HG02678 (cell line): ENCODE results near the gene THBS2.
"Not testable (repeated sequence)": the region's sequence is repeated elsewhere in the genome, so short reads cannot be mapped to it uniquely, and the experiment has no call there.

Experiments
- ATAC-seq: cut with Tn5 transposase; IDR thresholded peaks from one replicate; pipeline ENCODE4 v1.9.1; 2021; ENCODE audit warnings: mild to moderate bottlenecking, moderate library complexity; ENCODE audit not compliant: unreplicated experiment

The THBS2 gene

DNA sequence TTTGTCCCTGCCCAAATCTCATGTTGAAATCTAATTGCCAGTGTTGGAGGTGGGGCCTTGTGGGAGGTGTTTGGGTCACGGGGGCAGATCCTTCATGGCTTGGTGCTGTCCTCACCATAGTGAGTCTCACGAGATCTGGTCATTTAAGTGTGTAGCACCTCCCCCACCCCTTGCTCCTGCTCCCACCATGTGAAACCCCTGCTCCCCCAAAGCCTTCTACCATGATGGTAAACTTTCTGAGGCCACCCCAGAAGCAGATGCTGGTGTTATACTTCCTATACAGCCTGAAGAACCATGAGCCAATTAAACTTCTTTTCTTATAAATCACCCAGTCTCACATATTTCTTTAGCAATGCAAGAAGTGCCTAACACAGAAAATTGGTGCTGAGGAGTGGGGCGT lies 19.9 kb upstream of the THBS2 start:
- ATAC-seq, result no peak

DNA sequence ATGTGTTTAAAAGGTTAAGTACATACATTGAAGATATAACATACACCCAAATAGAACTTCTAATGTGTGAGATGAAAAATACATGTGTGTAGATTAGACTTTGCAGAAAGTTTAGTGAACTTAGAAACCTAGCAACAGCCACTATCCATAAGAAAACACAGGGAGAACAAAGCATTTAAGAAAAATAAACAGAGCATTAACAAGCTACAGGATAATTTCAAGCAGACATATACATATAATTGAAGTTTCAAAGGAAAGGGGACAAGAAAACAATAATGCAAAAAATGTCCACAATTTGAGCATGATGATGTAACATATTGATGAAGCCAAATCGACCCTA lies 18.2 kb upstream of the THBS2 start:
- no peak for ATAC-seq

DNA sequence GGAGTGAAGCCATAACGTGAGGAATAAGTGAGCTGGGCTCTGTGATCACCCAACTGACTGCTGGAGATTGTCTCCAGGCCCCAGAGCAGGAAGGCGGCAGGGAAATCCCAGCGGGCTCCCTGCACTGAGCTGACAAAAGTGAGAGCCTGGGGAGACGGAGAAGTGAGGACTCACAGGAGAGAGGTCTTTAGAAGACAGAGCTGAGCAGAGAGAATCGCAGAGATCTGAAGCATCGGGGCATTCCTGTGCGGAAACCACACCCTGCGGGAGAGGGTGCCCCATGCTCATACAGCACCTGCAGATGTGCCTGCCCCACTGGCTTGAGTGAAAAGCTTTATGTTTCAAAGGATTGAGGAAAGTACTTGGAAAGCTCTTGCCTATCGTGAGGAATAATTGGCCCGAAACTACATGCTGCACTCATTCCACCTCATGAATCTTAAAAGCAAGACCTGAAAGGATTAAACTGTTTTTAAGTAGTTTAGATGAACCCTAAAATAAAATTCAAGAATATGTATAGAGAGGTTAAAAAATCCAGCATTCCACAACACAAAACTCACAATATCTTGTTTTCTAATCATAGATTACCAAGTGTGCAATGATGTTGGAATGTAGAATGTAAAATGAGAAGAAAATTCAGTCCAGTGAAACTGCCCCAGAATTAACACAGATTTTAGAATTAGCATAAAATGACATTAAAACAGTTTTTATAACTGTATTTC lies 17.7 kb upstream of the THBS2 start:
- ATAC-seq, result no peak

DNA sequence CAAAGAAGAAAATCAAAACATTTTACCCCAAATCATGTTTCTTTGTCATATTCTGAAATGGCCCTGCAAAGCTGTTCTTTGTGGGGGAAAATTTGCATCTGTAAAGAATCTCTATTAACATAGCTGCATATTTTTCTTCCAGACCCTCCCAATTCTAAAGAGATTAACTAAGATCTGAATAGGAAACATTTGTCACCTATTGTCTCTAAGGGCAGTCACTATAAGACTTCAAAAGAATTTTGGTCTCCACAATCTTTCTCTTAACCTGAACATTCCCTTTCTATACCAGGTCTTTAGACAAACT lies 16.4 kb upstream of the THBS2 start:
- ATAC-seq, result not testable (repeated sequence)

DNA sequence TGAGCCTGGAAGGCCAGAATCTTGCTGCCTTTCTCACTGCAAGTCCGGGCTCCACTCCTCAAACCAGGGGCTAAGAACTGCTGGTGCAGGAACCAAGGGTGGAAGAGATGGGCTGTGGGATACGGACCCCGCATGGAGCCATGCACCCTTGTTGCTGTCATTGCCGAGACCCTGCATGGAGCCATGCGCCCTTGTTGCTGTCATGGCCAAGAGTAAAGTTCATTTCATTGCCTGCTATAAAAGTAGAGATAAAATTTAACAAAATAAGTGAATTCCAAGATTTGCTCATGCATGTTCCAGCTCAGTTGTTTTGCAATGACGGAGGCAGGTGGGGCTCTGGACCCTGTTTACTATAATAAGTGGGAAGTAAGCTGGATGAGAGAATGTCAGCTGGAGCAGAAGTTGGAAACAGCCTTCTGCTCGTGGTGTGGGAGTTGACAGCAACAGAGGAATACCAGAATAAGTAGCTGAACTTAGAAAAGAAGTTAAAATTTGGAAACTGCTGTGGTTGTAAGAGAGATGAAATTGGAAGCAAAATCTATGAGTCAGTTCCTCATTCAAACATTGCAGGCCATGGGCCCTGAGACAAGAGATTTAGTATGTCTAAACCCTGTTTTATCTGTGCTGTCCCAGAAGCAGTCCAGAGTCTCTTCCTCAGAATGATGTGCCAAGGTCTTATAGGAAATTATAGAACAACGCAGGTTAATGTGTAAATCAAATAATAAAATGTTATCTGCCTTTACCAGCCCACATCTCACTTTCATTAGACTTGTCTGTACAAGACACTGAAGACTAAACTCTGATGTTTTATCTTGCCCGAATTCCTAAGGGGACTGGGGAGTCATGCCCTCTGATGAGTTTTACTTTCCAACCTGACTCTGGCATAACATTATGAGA lies 15.8 kb upstream of the THBS2 start:
- no peak for ATAC-seq

DNA sequence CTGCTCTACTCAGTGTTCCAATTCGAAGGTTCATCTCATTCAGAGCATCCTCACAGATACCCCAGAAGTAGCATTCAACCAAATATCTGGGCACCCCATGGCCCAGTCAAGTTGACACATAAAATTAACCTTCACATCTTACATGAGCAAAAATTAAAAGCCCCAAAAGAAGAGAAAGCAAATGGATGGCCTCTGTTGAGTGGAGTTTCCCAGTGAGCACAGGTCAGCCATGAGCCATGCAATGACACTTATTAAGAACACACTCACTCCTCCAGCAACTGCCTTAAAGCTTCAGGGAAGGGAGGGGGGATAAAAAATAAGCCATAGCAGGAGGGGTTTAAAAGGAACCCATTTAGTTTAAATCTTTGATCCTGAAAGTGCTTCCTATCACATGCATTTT lies 14.6 kb upstream of the THBS2 start:
- no peak for ATAC-seq

DNA sequence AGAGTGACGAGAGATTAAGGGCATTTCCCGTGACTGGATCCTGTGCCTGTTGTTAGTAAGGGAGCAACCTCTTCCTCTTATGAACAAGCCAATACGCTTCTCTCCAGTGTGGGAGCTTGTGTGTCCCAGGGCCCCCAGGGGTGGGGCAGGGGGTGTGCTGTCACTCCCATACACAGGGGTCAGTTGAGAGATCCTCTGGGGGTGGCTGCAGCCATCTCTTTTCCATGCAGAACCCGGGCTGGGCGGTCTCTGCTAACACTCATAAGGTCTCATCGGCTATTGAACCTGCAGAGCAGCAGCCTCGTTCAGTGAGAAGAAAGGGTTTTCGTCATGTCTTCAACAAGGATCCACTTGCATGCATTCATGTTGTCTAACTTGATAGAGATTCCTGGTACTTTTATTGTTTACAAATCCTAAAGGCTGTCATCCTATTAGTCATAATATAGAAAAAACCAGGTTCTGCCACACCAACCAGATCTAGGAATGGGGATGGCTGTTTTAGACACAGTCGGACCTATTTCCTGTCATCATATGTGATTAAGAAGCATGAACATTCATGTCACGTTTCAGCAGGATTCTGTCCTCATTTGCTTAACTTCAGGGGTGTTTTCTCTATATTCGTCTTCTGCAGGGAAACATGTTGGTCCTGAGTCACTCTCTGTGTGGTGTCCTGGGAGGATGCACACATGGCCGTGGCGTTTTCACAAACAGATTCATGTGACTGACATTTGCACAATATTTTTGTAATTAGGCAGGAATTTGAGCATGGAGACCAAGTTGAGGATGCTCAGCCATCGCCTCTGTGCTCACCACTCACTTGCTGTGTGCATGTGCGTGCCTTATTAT lies 13.3 kb upstream of the THBS2 start:
- no peak for ATAC-seq

DNA sequence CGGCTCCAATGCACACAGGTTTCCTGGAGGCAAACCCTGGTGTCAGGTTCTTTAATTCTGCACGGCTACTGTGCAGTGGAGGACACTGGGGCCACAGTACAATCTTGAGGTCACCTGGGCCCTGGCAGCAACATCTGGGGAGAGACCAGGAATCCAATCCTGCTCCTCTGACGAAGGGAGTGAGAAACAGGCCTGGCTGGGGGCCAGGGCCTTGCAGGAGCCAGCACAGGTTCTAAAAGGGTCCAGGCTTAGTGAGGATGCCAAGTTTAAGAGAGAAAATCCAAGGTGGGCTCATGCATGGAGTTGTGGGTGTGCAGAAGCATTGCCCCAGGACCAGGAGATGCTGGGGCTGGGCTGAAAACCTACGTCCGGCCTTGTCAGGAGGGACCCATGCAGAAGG lies 12.6 kb upstream of the THBS2 start:
- ATAC-seq, result no peak

DNA sequence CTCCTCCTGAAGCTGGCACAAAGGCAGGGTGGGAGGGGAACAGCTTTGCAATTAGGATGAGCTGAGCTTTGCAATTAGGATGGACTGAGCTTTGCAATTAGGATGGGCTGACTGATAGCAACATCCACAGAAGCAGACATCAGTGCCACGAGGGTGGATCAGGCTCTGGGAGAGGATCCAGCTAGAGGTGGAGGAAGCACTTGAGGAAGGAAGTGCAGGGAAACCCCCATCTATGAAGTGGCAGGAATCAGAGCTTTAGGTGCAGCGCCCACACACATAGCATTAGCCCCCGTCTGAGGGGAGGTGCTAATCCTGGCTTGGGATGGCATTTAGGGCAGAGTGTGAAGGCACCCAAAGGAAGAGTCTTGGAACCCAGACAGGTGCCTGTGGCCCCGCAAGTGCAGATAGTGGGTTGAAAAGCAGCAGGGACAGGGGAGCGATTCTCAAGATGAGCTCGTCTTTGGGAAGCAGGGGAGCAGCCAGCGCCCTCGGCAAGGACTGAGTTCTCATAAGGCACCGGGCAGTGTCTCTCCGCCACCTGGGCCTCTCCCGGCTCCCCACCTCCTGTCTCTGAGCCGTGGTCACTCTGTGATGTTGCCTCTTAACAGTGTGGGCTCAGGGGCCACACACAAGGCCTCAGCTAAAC lies 12.0 kb upstream of the THBS2 start:
- ATAC-seq, result no peak

DNA sequence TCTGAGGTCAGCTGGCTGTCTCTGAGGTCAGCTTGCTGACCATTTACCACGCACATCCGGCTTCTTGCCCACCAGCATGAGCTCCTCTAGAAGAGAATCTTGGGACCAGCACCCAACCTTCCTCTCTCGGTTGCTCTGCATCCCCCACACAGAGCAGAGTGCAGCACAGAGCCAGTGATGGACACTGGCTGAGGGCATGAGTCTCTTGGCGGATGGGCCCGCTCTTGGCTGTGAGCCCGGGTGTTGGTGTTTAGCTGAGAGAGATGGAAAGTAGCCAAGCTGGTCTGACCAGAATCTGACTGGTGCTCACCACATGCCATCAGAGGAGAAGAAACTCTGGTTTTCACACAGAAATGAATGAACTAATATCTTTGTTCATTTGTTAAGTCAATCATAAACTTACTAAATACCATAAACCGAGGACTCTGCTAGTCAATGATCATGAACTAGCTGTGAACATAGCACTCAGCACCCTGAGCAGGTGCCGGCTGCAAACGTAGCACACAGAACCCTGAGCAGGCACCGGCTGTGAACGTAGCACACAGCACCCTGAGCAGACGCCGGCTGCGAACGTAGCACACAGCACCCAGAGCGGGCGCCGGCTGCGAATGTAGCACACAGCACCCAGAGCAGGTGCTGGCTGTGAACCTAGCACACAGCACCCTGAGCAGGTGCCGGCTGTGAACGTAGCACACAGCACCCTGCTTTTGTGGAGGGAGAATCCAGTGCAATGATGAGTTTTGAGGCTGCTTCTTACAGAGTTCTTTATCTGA lies 10.4 kb upstream of the THBS2 start:
- ATAC-seq, result no peak

DNA sequence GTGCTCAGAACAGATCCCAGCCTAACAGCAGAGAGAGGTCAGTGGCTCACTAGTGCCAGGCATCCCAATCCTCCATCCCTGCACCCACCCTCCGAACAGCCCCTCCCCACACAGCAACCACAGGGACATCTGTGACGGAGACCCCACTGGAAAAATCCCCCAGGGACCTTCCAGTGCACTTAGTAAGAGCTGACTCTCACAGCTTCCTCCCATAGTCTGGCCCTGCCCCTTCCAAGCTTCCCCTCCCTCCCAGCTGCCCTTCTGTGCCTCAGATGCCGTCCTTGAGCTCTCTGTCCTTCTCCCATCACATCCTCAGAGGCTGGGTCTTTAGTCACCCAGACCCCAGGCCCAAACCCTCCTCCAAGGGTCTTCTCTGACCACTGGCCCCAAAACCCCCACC lies 9.7 kb upstream of the THBS2 start:
- ATAC-seq, result no peak

DNA sequence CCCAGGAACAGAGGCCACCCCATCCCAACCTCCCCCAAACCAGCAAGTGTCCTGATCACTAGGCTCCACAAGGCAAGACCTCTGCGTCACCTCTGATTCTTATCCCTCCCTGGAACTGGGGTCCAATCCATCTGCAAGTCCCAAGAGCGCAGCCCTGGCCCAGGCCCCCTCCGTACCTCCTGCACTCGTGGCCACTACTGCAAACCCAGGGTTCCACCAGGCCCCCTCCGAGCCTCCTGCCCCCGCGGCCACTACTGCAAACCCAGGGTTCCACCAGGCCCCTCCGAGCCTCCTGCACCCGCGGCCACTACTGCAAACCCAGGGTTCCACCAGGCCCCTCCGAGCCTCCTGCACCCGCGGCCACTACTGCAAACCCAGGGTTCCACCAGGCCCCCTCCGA lies 9.0 kb upstream of the THBS2 start:
- ATAC-seq, result not testable (repeated sequence)

DNA sequence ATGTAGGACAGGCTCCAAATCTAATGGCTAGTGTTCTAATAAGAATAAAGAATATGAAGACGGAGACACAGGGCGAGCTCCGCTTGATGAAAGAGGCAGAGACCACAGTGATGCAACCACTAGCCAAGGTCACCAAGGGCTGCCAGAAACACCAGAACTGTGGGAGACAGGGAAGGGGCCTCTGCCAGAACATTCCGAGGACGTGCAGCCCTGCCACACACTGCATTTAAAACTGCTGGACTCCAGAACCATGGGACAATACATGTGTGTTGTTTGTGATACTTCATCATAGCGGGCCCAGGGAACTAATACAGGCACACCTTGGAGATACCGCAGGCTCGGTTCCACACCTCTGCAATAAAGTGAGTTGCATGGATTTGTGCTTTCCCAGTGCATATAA lies 2.9 kb upstream of the THBS2 start:
- no peak for ATAC-seq

DNA sequence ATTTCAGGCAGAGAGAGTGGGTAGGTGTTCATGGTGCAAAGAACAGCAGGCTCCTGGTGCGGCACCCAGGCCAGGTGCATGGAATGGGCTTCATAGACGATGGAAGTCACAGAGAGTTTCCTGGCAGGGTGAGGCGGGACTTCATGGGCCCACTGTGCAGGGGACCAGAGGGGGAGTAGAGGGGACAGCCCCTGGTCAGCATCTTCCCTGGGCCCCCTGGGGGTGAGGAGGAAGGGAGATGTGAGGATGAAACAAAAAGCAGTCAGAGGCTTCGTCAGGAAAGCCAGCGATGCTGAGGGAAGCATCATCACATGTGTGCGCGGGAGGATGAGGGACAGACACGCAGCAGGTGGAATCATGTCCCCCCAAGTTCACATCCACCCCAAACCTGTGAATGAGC lies 2.4 kb upstream of the THBS2 start:
- ATAC-seq, result no peak

DNA sequence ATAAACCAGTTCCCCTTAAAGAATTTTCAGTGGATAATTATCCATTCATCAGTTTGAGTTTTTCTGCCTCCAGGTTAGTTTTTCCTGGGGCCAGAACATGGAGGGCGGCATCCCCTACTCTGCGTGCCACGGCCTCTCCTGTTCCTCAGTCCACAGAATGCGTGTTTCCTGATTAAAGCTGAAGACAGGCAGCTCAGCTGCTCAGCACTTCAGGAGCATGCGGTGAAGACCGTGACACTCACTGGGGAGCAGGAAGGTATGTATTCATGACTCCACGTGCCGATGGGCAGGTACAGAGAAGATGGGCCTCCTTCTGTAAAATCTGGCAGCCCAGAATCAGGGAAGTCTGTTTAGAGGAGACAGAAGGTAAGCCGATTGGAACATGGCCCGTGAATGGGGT lies 2.0 kb upstream of the THBS2 start:
- no peak for ATAC-seq

DNA sequence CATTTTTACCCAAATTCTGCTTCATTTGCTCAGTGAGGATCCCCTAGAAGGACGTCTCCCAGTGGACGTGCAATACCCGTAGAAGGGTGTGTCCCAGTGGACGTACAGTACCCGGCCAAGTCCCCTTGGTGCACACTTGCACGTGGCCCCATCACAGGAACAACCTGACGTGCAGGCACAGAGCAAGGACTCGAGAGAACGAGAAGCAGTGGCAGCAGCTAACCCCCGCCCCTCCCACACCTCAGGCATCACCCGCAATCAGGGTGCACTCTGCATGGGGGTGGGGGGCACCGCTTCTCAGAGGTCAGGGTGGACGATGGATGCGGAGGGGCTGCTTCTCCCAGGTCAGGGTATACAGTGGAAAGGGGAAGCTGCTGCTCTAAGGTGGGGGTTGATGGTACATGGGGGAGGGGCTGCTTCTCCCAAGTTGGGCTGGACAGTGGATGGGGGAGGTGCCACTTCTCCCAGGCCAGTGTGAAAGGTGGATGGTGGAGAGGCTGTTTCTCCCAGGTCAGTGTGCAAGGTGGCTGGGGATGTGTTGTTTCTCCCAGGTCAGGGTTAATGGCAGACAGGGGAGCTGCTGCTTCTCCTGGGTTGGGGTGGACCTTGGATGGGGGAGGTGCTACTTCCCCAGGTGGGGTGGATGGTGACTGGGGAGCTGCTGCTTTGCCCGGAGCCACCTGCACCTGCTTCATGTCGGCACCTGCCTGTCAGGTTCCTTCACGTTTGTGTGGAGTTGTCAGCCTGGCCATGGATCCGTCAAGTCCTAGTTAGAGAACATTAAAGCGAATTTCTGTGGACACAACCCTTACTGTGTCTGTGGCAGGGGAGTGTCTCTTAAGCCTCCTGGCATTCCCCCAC lies 1.0 kb upstream of the THBS2 start:
- no peak for ATAC-seq

DNA sequence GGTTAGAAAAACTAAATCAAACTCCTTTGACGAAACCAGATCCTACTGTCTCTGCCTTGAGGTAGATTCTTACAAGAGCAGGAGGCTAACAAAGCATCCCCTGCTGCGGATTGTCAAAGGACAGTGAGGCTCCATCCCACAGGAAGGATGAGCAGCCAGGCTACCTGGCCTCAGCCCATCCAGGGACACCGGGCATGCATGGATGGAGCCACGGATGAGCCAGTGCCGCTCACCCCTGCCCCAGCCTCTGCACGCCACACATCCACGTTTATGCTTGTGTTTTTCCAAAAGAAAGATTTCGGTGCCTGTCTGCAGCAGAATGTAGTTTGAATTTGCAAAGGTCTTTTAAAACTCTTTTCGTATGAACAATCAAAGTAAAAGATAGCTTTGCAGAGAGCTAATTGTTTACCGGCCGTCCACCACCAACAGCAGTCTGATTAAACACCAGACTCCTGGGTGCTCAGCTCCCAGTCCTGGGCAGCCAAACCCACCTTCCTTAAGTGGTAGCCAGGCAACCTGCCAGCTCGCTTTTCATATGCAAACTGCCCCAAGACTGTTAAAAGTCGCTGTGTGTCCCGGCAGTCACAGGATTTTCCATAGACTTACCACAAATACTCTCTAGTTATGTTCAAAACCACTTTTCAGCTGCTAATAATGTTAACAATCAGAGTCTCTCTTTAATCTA lies 999 bp downstream of the THBS2 start:
- no peak for ATAC-seq

DNA sequence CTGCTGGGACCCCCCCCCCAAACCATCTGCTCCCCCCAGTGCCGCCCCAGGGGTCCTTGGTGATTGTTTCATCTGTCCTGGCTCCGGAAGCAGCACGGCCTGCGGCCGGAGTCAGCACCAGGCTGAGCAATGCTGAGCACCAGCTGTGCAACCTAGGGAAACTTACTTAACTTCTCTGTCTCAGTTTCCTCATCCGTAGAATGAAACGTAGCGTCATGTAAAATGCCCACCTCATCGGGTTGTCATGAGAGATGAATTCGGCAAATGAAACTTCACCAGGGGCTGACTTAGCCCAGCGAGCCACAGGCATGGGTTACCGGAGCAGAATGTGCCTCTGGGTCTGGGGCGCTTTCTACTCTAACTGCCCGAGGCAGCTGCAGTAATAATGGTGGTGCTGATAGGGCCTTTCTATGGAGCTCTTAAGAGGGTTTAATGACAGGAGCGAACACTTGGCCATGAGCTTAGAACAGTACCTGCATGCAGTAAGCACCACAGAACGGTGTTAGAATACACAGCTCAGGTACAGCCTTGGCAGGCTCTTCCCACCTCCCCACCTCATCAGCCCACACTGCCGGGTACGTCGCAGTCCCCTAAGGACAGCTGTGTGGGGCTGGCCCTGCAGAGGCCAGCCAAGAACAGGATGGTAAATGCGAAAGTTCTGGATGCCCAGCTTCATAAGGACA lies 1.7 kb downstream of the THBS2 start:
- no peak for ATAC-seq
